HG02885 (cell line): Measurements from ENCODE around the gene PIK3CD.
"Not testable (repeated sequence)": the region's sequence is repeated elsewhere in the genome, so short reads cannot be mapped to it uniquely, and the experiment has no call there.

Experiments used
- ATAC-seq: cut with Tn5 transposase; IDR thresholded peaks from one replicate; pipeline ENCODE4 v1.9.1; 2021; ENCODE audit warnings: mild to moderate bottlenecking; ENCODE audit not compliant: unreplicated experiment, poor library complexity

Gene PIK3CD

GRCh38 chr1:9730096-9730901, 78.8 kb downstream of the PIK3CD start:
- ATAC-seq: no peak

GRCh38 chr1:9731051-9731537, 79.6 kb downstream of the PIK3CD start:
- no peak for ATAC-seq

- ATAC-seq: no peak
Measured at GRCh38 chr1:9731561-9731960, 80.0 kb downstream of the PIK3CD start.

GRCh38 chr1:9732123-9732971, 80.8 kb downstream of the PIK3CD start:
- ATAC-seq: no peak

- no peak for ATAC-seq
Measured at GRCh38 chr1:9733160-9733789, 81.7 kb downstream of the PIK3CD start.

- no peak for ATAC-seq
Measured at GRCh38 chr1:9735800-9736199, 84.3 kb downstream of the PIK3CD start.

GRCh38 chr1:9736241-9736640, 84.7 kb downstream of the PIK3CD start:
- no peak for ATAC-seq

GRCh38 chr1:9737057-9737456, 85.5 kb downstream of the PIK3CD start:
- ATAC-seq: no peak

GRCh38 chr1:9737671-9738070, 86.1 kb downstream of the PIK3CD start:
- ATAC-seq: no peak

GRCh38 chr1:9744106-9744799, 92.7 kb downstream of the PIK3CD start:
- no peak for ATAC-seq

- no peak for ATAC-seq
Measured at GRCh38 chr1:9746211-9746610, 94.7 kb downstream of the PIK3CD start.

GRCh38 chr1:9746651-9747050, 95.1 kb downstream of the PIK3CD start:
- ATAC-seq: no peak

- not testable (repeated sequence) for ATAC-seq
Measured at GRCh38 chr1:9748391-9748790, 96.9 kb downstream of the PIK3CD start.

GRCh38 chr1:9749361-9749760, 97.8 kb downstream of the PIK3CD start:
- ATAC-seq: no peak

GRCh38 chr1:9751971-9752370, 100.4 kb downstream of the PIK3CD start:
- no peak for ATAC-seq

- no peak for ATAC-seq
Measured at GRCh38 chr1:9753121-9753531, 101.6 kb downstream of the PIK3CD start.

GRCh38 chr1:9755441-9755995, 104.0 kb downstream of the PIK3CD start:
- no peak for ATAC-seq

- no peak for ATAC-seq
Measured at GRCh38 chr1:9758559-9759121, 107.1 kb downstream of the PIK3CD start.

GRCh38 chr1:9759939-9760338, 108.4 kb downstream of the PIK3CD start:
- ATAC-seq: no peak

GRCh38 chr1:9760824-9761223, 109.3 kb downstream of the PIK3CD start:
- ATAC-seq: no peak
